Measurements from ENCODE around the gene DLEC1.
"Not testable (repeated sequence)": the region's sequence is repeated elsewhere in the genome, so short reads cannot be mapped to it uniquely, and the experiment has no call there.

DLEC1 gene

GRCh38 chr3:38160704-38161103 is 121.7 kb downstream of the DLEC1 start:
- H4K8ac ChIP-seq (ENCODE audit: low read depth, low read length); H3K27ac ChIP-seq (replicated peaks; ENCODE audit: low read length); H3K4ac ChIP-seq (ENCODE audit: low read length); H3K79me1 ChIP-seq (ENCODE audit: low read depth, low read length); H2BK120ac ChIP-seq (ENCODE audit: low read depth, low read length); H3K9ac ChIP-seq (ENCODE audit: low read depth, low read length, poor library complexity); H2AFZ ChIP-seq (ENCODE audit: low read length); DNase-seq (ENCODE audit: low spot score); H2BK5ac ChIP-seq (ENCODE audit: low read length); H3K4me2 ChIP-seq (ENCODE audit: insufficient read depth, low read length, poor library complexity, severe bottlenecking); H2BK12ac ChIP-seq (ENCODE audit: low read length); H4K91ac ChIP-seq (ENCODE audit: low read depth, low read length, poor library complexity); H3K9me3 ChIP-seq (replicated peaks in 1 of 2; ENCODE audit: control insufficient read depth in 2 of 2, insufficient read depth in 1 of 2, low read depth in 1 of 2, low read length in 2 of 2); H3K23ac ChIP-seq (ENCODE audit: low read depth, low read length, poor library complexity); H3K36me3 ChIP-seq (replicated peaks in 1 of 2; ENCODE audit: control insufficient read depth in 2 of 2, insufficient read depth in 2 of 2, low read length in 2 of 2); H3K18ac ChIP-seq (ENCODE audit: low read length); H3K14ac ChIP-seq (ENCODE audit: low read length); H3K27me3 ChIP-seq (ENCODE audit: control insufficient read depth in 3 of 3, insufficient read depth in 3 of 3, low read depth in 1 of 3, low read length in 3 of 3); H2AK5ac ChIP-seq (ENCODE audit: low read depth, low read length); H2BK15ac ChIP-seq (ENCODE audit: low read length); H3K4me1 ChIP-seq (ENCODE audit: control insufficient read depth in 2 of 2, insufficient read depth in 1 of 2, low read depth in 1 of 2, low read length in 2 of 2); H3K4me3 ChIP-seq (ENCODE audit: low read length in 2 of 2): not testable (repeated sequence)
- 100% methylated on average over 2 of the region's 11 CpGs; no CpG with 5 or more reads in 1 of the 2 donors for WGBS, 2 donors (ENCODE audit: extremely low coverage in 2 of 2, insufficient read length in 2 of 2, insufficient replicate concordance in 1 of 2)

- peaks cover 6% of the 10 kb centered on the region for H3K79me1 ChIP-seq (ENCODE audit: low read depth, low read length)
- H3K36me3 ChIP-seq (replicated peaks in 1 of 2; ENCODE audit: control insufficient read depth in 2 of 2, insufficient read depth in 2 of 2, low read length in 2 of 2), result peaks cover 0 to 3% of the 10 kb centered on the region in 2 donors
- no peak overlapping the region for H3K9ac ChIP-seq (ENCODE audit: low read depth, low read length, poor library complexity)
- H2BK15ac ChIP-seq (ENCODE audit: low read length), result no peak overlapping the region
- H4K8ac ChIP-seq (ENCODE audit: low read depth, low read length), result no peak overlapping the region
- no peak overlapping the region for H3K27ac ChIP-seq (replicated peaks; ENCODE audit: low read length)
- no peak overlapping the region for H3K4me2 ChIP-seq (ENCODE audit: insufficient read depth, low read length, poor library complexity, severe bottlenecking)
- H2AK5ac ChIP-seq (ENCODE audit: low read depth, low read length), result no peak overlapping the region
- no peak overlapping the region for H2BK5ac ChIP-seq (ENCODE audit: low read length)
- H3K4me3 ChIP-seq (ENCODE audit: low read length in 2 of 2), result no peak overlapping the region
- no peak overlapping the region for H3K23ac ChIP-seq (ENCODE audit: low read depth, low read length, poor library complexity)
- DNase-seq (ENCODE audit: low spot score), result no peak
- H3K14ac ChIP-seq (ENCODE audit: low read length), result no peak overlapping the region
- no peak overlapping the region for H2BK120ac ChIP-seq (ENCODE audit: low read depth, low read length)
- no peaks in the 10 kb centered on the region for H3K9me3 ChIP-seq (replicated peaks in 1 of 2; ENCODE audit: control insufficient read depth in 2 of 2, insufficient read depth in 1 of 2, low read depth in 1 of 2, low read length in 2 of 2)
- no peaks in the 10 kb centered on the region for H3K27me3 ChIP-seq (ENCODE audit: control insufficient read depth in 3 of 3, insufficient read depth in 3 of 3, low read depth in 1 of 3, low read length in 3 of 3)
- no peak overlapping the region for H4K91ac ChIP-seq (ENCODE audit: low read depth, low read length, poor library complexity)
- no peak overlapping the region for H2AFZ ChIP-seq (ENCODE audit: low read length)
- H2BK12ac ChIP-seq (ENCODE audit: low read length), result no peak overlapping the region
- no CpG with 5 or more reads among the region's 12 CpGs for WGBS, 2 donors (ENCODE audit: extremely low coverage in 2 of 2, insufficient read length in 2 of 2, insufficient replicate concordance in 1 of 2)
- H3K4ac ChIP-seq (ENCODE audit: low read length), result no peak overlapping the region
- H3K4me1 ChIP-seq (ENCODE audit: control insufficient read depth in 2 of 2, insufficient read depth in 1 of 2, low read depth in 1 of 2, low read length in 2 of 2), result peaks cover 2 to 4% of the 10 kb centered on the region in 2 donors
- no peak overlapping the region for H3K18ac ChIP-seq (ENCODE audit: low read length)
These were observed 124.3 kb downstream of the DLEC1 start for GRCh38 chr3:38163117-38163840.

- no peak overlapping the region for H4K8ac ChIP-seq (ENCODE audit: low read depth, low read length)
- DNase-seq (ENCODE audit: low spot score), result no peak
- H3K9me3 ChIP-seq (replicated peaks in 1 of 2; ENCODE audit: control insufficient read depth in 2 of 2, insufficient read depth in 1 of 2, low read depth in 1 of 2, low read length in 2 of 2), result no peaks in the 10 kb centered on the region
- H3K4ac ChIP-seq (ENCODE audit: low read length), result no peak overlapping the region
- WGBS, 2 donors (ENCODE audit: extremely low coverage in 2 of 2, insufficient read length in 2 of 2, insufficient replicate concordance in 1 of 2), result no CpG with 5 or more reads among the region's 24 CpGs
- no peak overlapping the region for H4K91ac ChIP-seq (ENCODE audit: low read depth, low read length, poor library complexity)
- H3K14ac ChIP-seq (ENCODE audit: low read length), result no peak overlapping the region
- no peak overlapping the region for H2BK12ac ChIP-seq (ENCODE audit: low read length)
- peaks cover 0 to 3% of the 10 kb centered on the region in 2 donors for H3K36me3 ChIP-seq (replicated peaks in 1 of 2; ENCODE audit: control insufficient read depth in 2 of 2, insufficient read depth in 2 of 2, low read length in 2 of 2)
- H3K4me2 ChIP-seq (ENCODE audit: insufficient read depth, low read length, poor library complexity, severe bottlenecking), result peak overlapping the region; percentile 88
- H2BK15ac ChIP-seq (ENCODE audit: low read length), result peak overlapping the region; percentile 85
- no peak overlapping the region for H2BK5ac ChIP-seq (ENCODE audit: low read length)
- peaks cover 6% of the 10 kb centered on the region for H3K79me1 ChIP-seq (ENCODE audit: low read depth, low read length)
- no peak overlapping the region for H2BK120ac ChIP-seq (ENCODE audit: low read depth, low read length)
- peak overlapping the region; percentile 95 for H2AFZ ChIP-seq (ENCODE audit: low read length)
- no peaks in the 10 kb centered on the region for H3K27me3 ChIP-seq (ENCODE audit: control insufficient read depth in 3 of 3, insufficient read depth in 3 of 3, low read depth in 1 of 3, low read length in 3 of 3)
- no peak overlapping the region for H3K9ac ChIP-seq (ENCODE audit: low read depth, low read length, poor library complexity)
- no peak overlapping the region for H3K23ac ChIP-seq (ENCODE audit: low read depth, low read length, poor library complexity)
- H3K4me3 ChIP-seq (ENCODE audit: low read length in 2 of 2), result peak overlapping the region; percentile 74 to 94
- peaks cover 2 to 4% of the 10 kb centered on the region in 2 donors for H3K4me1 ChIP-seq (ENCODE audit: control insufficient read depth in 2 of 2, insufficient read depth in 1 of 2, low read depth in 1 of 2, low read length in 2 of 2)
- H3K18ac ChIP-seq (ENCODE audit: low read length), result peak overlapping the region; percentile 93
- H3K27ac ChIP-seq (replicated peaks; ENCODE audit: low read length), result no peak overlapping the region
- peak overlapping the region; percentile 52 for H2AK5ac ChIP-seq (ENCODE audit: low read depth, low read length)
These were observed 125.0 kb downstream of the DLEC1 start for GRCh38 chr3:38163841-38164642.

GRCh38 chr3:38164643-38164951 is 125.6 kb downstream of the DLEC1 start:
- peak overlapping the region; percentile 45 for H3K27ac ChIP-seq (replicated peaks; ENCODE audit: low read length)

More at GRCh38 chr3:38164643-38164951, 125.6 kb downstream of the DLEC1 start:
- Histone ChIP-seq H3K23ac (ENCODE audit: low read depth, low read length, poor library complexity) (peak overlapping the region; percentile 91), H2AK5ac (ENCODE audit: low read depth, low read length) (peak overlapping the region; percentile 19), H4K91ac (ENCODE audit: low read depth, low read length, poor library complexity) (no peak overlapping the region), H3K18ac (ENCODE audit: low read length) (peak overlapping the region; percentile 93), H4K8ac (ENCODE audit: low read depth, low read length) (no peak overlapping the region), H3K36me3 (replicated peaks in 1 of 2; ENCODE audit: control insufficient read depth in 2 of 2, insufficient read depth in 2 of 2, low read length in 2 of 2) (peaks cover 0 to 3% of the 10 kb centered on the region in 2 donors), H3K9ac (ENCODE audit: low read depth, low read length, poor library complexity) (no peak overlapping the region), H3K4ac (ENCODE audit: low read length) (no peak overlapping the region), H3K9me3 (replicated peaks in 1 of 2; ENCODE audit: control insufficient read depth in 2 of 2, insufficient read depth in 1 of 2, low read depth in 1 of 2, low read length in 2 of 2) (no peaks in the 10 kb centered on the region), H3K4me1 (ENCODE audit: control insufficient read depth in 2 of 2, insufficient read depth in 1 of 2, low read depth in 1 of 2, low read length in 2 of 2) (peaks cover 2 to 4% of the 10 kb centered on the region in 2 donors), H2BK5ac (ENCODE audit: low read length) (peak overlapping the region; percentile 98), H2BK12ac (ENCODE audit: low read length) (no peak overlapping the region), H3K4me3 (ENCODE audit: low read length in 2 of 2) (peak overlapping the region; percentile 74 to 94), H2AFZ (ENCODE audit: low read length) (peak overlapping the region; percentile 95), H2BK15ac (ENCODE audit: low read length) (peak overlapping the region; percentile 85), H3K79me1 (ENCODE audit: low read depth, low read length) (peaks cover 6% of the 10 kb centered on the region), H3K4me2 (ENCODE audit: insufficient read depth, low read length, poor library complexity, severe bottlenecking) (peak overlapping the region; percentile 88), H3K27me3 (ENCODE audit: control insufficient read depth in 3 of 3, insufficient read depth in 3 of 3, low read depth in 1 of 3, low read length in 3 of 3) (no peaks in the 10 kb centered on the region), H2BK120ac (ENCODE audit: low read depth, low read length) (no peak overlapping the region), H3K14ac (ENCODE audit: low read length) (no peak overlapping the region)
- WGBS, 2 donors (ENCODE audit: extremely low coverage in 2 of 2, insufficient read length in 2 of 2, insufficient replicate concordance in 1 of 2), result no CpG with 5 or more reads among the region's 17 CpGs
- no peak for DNase-seq (ENCODE audit: low spot score)

Measured in neuronal stem cell (in vitro differentiated cells).